Mesodermal cell (in vitro differentiated cells): Measurements from ENCODE around the gene DEK.

Experiments used
- H3K27ac ChIP-seq: 2 replicates; pipeline ENCODE4 v1.7.0; 2013; ENCODE audit warnings: mild to moderate bottlenecking, low read depth, low read length, moderate library complexity; ENCODE audit not compliant: severe bottlenecking
- H3K36me3 ChIP-seq: 2 replicates; pipeline ENCODE4 v1.7.1; 2013; ENCODE audit warnings: mild to moderate bottlenecking, low read length, moderate library complexity; ENCODE audit not compliant: control insufficient read depth, insufficient read depth
- H3K4me1 ChIP-seq: one replicate; pipeline ENCODE4 v1.7.1; 2013; ENCODE audit warnings: mild to moderate bottlenecking, low read length; ENCODE audit not compliant: insufficient read depth, control insufficient read depth, poor library complexity, severe bottlenecking
- H3K4me3 ChIP-seq: 2 replicates; pipeline ENCODE4 v1.7.0; 2013; ENCODE audit warnings: low read length, control low read depth, mild to moderate bottlenecking; ENCODE audit not compliant: insufficient read depth, poor library complexity, severe bottlenecking; ENCODE audit errors: extremely low read depth
- H3K9me3 ChIP-seq: 2 replicates; pipeline ENCODE4 v1.7.1; 2013; ENCODE audit warnings: mild to moderate bottlenecking, low read length, moderate library complexity; ENCODE audit not compliant: control insufficient read depth
- WGBS, 2 experiments: methylation state at CpG; one replicate each; pipeline ENCODE4 v1.1.5; 2013; ENCODE audit warnings: missing lambda C conversion rate in 2 of 2; ENCODE audit not compliant: insufficient coverage in 2 of 2; 5-methylcytosine and 5-hydroxymethylcytosine counted together

Gene DEK

GRCh38 chr6:18204691-18205090 lies 59.6 kb downstream of the DEK start:
- Histone ChIP-seq H3K4me1 (no peaks in the 10 kb centered on the region), H3K27ac (no peak overlapping the region), H3K36me3 (peaks cover 9% of the 10 kb centered on the region), H3K4me3 (no peak overlapping the region), H3K9me3 (no peaks in the 10 kb centered on the region)
- 92 to 95% methylated on average over 8 of the region's 8 CpGs for WGBS, 2 experiments

GRCh38 chr6:18203786-18204185 lies 60.5 kb downstream of the DEK start:
- Histone ChIP-seq H3K36me3 (peaks cover 13% of the 10 kb centered on the region), H3K4me3 (no peak overlapping the region), H3K9me3 (no peaks in the 10 kb centered on the region), H3K27ac (no peak overlapping the region), H3K4me1 (no peaks in the 10 kb centered on the region)
- 94 to 98% methylated on average over 4 to 6 of the region's 6 CpGs for WGBS, 2 experiments

GRCh38 chr6:18192026-18192425 lies 72.3 kb downstream of the DEK start:
- Histone ChIP-seq H3K27ac (no peak overlapping the region), H3K36me3 (no peaks in the 10 kb centered on the region), H3K9me3 (no peaks in the 10 kb centered on the region), H3K4me1 (no peaks in the 10 kb centered on the region), H3K4me3 (no peak overlapping the region)
- 100% methylated on average over 1 to 2 of the region's 3 CpGs for WGBS, 2 experiments

GRCh38 chr6:18189196-18189595 lies 75.1 kb downstream of the DEK start:
- Histone ChIP-seq H3K4me3 (no peak overlapping the region), H3K36me3 (no peaks in the 10 kb centered on the region), H3K27ac (no peak overlapping the region), H3K4me1 (no peaks in the 10 kb centered on the region), H3K9me3 (no peaks in the 10 kb centered on the region)
- WGBS, 2 experiments, result 89% methylated on average over 1 of the region's 2 CpGs; no CpG with 5 or more reads in 1 of the 2 experiments

GRCh38 chr6:18187701-18188100 lies 76.6 kb downstream of the DEK start:
- no peaks in the 10 kb centered on the region for H3K9me3 ChIP-seq
- no peaks in the 10 kb centered on the region for H3K36me3 ChIP-seq
- whole genome bisulfite sequencing, 2 experiments, result 92 to 96% methylated on average over 9 to 10 of the region's 10 CpGs
- H3K4me1 ChIP-seq, result no peaks in the 10 kb centered on the region
- no peak overlapping the region for H3K4me3 ChIP-seq
- H3K27ac ChIP-seq, result no peak overlapping the region

- Histone ChIP-seq H3K27ac (no peak overlapping the region), H3K9me3 (no peaks in the 10 kb centered on the region), H3K4me3 (no peak overlapping the region), H3K36me3 (no peaks in the 10 kb centered on the region), H3K4me1 (no peaks in the 10 kb centered on the region)
- WGBS, 2 experiments, result 68 to 71% methylated on average over 2 to 3 of the region's 4 CpGs
Measured at GRCh38 chr6:18186540-18187250, 77.6 kb downstream of the DEK start.

- WGBS, 2 experiments, result 40 to 50% methylated on average over 2 of the region's 2 CpGs
Measured at GRCh38 chr6:18186033-18186432, 78.3 kb downstream of the DEK start.

GRCh38 chr6:18185624-18186023 lies 78.7 kb downstream of the DEK start:
- no peak overlapping the region for H3K4me3 ChIP-seq
- no peaks in the 10 kb centered on the region for H3K9me3 ChIP-seq
- WGBS, 2 experiments, result no CpG with 5 or more reads among the region's 1 CpG
- no peaks in the 10 kb centered on the region for H3K4me1 ChIP-seq
- H3K36me3 ChIP-seq, result no peaks in the 10 kb centered on the region
- H3K27ac ChIP-seq, result no peak overlapping the region

More at GRCh38 chr6:18186033-18186432, 78.3 kb downstream of the DEK start:
- Histone ChIP-seq H3K27ac (peak overlapping the region; percentile 2), H3K36me3 (no peaks in the 10 kb centered on the region), H3K9me3 (no peaks in the 10 kb centered on the region), H3K4me1 (no peaks in the 10 kb centered on the region), H3K4me3 (no peak overlapping the region)

- H3K4me1 ChIP-seq, result no peaks in the 10 kb centered on the region
- H3K4me3 ChIP-seq, result no peak overlapping the region
- H3K36me3 ChIP-seq, result no peaks in the 10 kb centered on the region
- no peak overlapping the region for H3K27ac ChIP-seq
- 86 to 93% methylated on average over 3 of the region's 4 CpGs for WGBS, 2 experiments
- no peaks in the 10 kb centered on the region for H3K9me3 ChIP-seq
Measured at GRCh38 chr6:18183766-18184165, 80.6 kb downstream of the DEK start.

- no peak overlapping the region for H3K4me3 ChIP-seq
- H3K36me3 ChIP-seq, result no peaks in the 10 kb centered on the region
- no peak overlapping the region for H3K27ac ChIP-seq
- 80 to 100% methylated on average over 1 to 2 of the region's 4 CpGs for WGBS, 2 experiments
- H3K9me3 ChIP-seq, result no peaks in the 10 kb centered on the region
- no peaks in the 10 kb centered on the region for H3K4me1 ChIP-seq
Measured at GRCh38 chr6:18182568-18182967, 81.8 kb downstream of the DEK start.

GRCh38 chr6:18179770-18180356 lies 84.5 kb downstream of the DEK start:
- no peak overlapping the region for H3K27ac ChIP-seq
- no peak overlapping the region for H3K4me3 ChIP-seq
- no peaks in the 10 kb centered on the region for H3K36me3 ChIP-seq
- 84 to 100% methylated on average over 3 to 5 of the region's 5 CpGs for WGBS, 2 experiments
- no peaks in the 10 kb centered on the region for H3K4me1 ChIP-seq
- no peaks in the 10 kb centered on the region for H3K9me3 ChIP-seq
